ENCODE results near the gene RASSF1. TPM values are rescaled to one million over a fixed set of nuclear protein-coding genes. Genes with fewer than 3 reads are reported as not detected.

RASSF1 gene
- polyA plus RNA-seq, 2 of the 4 experiments (the other 2 are of a cell fraction) = 14.4 to 15.4 TPM

- no peak for TF ChIP-seq RCOR1 (IDR thresholded peaks at IDR 0.05; ENCODE audit: low read depth, low read length)
- no peak for TF ChIP-seq CEBPB (IDR thresholded peaks at IDR 0.05)
- no peak for TF ChIP-seq E2F6 (IDR thresholded peaks at IDR 0.05; ENCODE audit: borderline replicate concordance, low read depth)
- TF ChIP-seq JUN (IDR thresholded peaks at IDR 0.05) = no peak
- TF ChIP-seq RNF2 (IDR thresholded peaks at IDR 0.05; ENCODE audit: borderline replicate concordance, low read depth) = no peak
- no peak for TF ChIP-seq EHF (CRISPR knock-in tag; IDR thresholded peaks at IDR 0.05)
- TF ChIP-seq FOXS1 (CRISPR knock-in tag; IDR thresholded peaks at IDR 0.05) = no peak
- no peak for TF ChIP-seq RARB (CRISPR knock-in tag; IDR thresholded peaks at IDR 0.05)
- no peak for TF ChIP-seq HOXA7 (CRISPR knock-in tag; IDR thresholded peaks at IDR 0.05)
- no peak for TF ChIP-seq MAFK (IDR thresholded peaks at IDR 0.05; ENCODE audit: partially characterized antibody)
These were observed 19.7 kb downstream of the RASSF1 start (continued) for GRCh38 chr3:50320853-50321335.

GRCh38 chr3:50319894-50320625, 20.6 kb downstream of the RASSF1 start:
- ATAC-seq = no peak
- CTCF ChIA-PET = interaction anchor here (0.8 to 5.1 kb wide), 6 partner anchors 15 to 295 kb away, joined by 4 to 56 read pairs (median 6); partner anchors contain the start of genes HYAL1, HYAL3 and NAA80
- no peak for FAIRE-seq
- Histone ChIP-seq H3K4me1 (peaks cover 35% of the 10 kb centered on the region), H3K27ac (peak overlapping the region; percentile 99 to 100), H3K9me3 (no peaks in the 10 kb centered on the region), H3K4me3 (peak overlapping the region; percentile 65), H3K4me2 (peak overlapping the region; percentile 98)
- TF ChIP-seq E2F6 (IDR thresholded peaks at IDR 0.05; ENCODE audit: borderline replicate concordance, low read depth) (no peak), NFE2L2 (conservative IDR thresholded peaks at IDR 0.05; ENCODE audit: low read length) (no peak), CEBPB (IDR thresholded peaks at IDR 0.05) (no peak), HDAC2 (IDR thresholded peaks at IDR 0.05) (no peak), TP53 (CRISPR knock-in tag; IDR thresholded peaks at IDR 0.05) (no peak), CBX2 (IDR thresholded peaks at IDR 0.05; ENCODE audit: borderline replicate concordance, low read depth) (no peak), ZNF302 (CRISPR knock-in tag; IDR thresholded peaks at IDR 0.05) (no peak), SMC3 (IDR thresholded peaks at IDR 0.05) (no peak), MYC (IDR thresholded peaks at IDR 0.05; ENCODE audit: borderline replicate concordance, low read length) (no peak), HOXB5 (CRISPR knock-in tag; IDR thresholded peaks at IDR 0.05) (no peak), RCOR1 (IDR thresholded peaks at IDR 0.05; ENCODE audit: low read depth, low read length) (no peak), CHD2 (IDR thresholded peaks at IDR 0.05; ENCODE audit: low read length, partially characterized antibody) (no peak), ESRRA (IDR thresholded peaks at IDR 0.05; ENCODE audit: borderline replicate concordance, low read length) (no peak), POLR2A (IDR thresholded peaks at IDR 0.05; ENCODE audit: low read length) (no peak), HES2 (IDR thresholded peaks at IDR 0.05) (no peak), MAFK (IDR thresholded peaks at IDR 0.05; ENCODE audit: partially characterized antibody) (no peak), HEYL (CRISPR knock-in tag; IDR thresholded peaks at IDR 0.05) (no peak), ZFP36 (IDR thresholded peaks at IDR 0.05; ENCODE audit: borderline replicate concordance, partially characterized antibody) (no peak), REST (IDR thresholded peaks at IDR 0.05) (no peak)
- 82% methylated on average over 21 of the region's 29 CpGs for WGBS (ENCODE audit: missing lambda C conversion rate)
- POLR2A ChIA-PET = no interaction called here
- no peak for DNase-seq (ENCODE audit: low read depth in 1 of 2, low spot score in 1 of 2)
